NCI-H446 (cell line): ENCODE measurements around the gene OR10R2.

ENCODE experiments used
- DNase-seq, 2 experiments: peaks; one replicate each; lab custom pipeline; 2025; lab: John Stamatoyannopoulos, UW

Gene OR10R2

GRCh38 chr1:158527190-158527815 lies 55.3 kb downstream of the OR10R2 start:
- no peak for DNase-seq
